Erythroblast (primary cell): ENCODE measurements around the gene CLEC4F.

ENCODE experiments used
- GATA1 ChIP-seq: IDR thresholded peaks from 2 replicates; pipeline ENCODE4 v1.6.1; 2011; ENCODE audit warnings: low read depth, mild to moderate bottlenecking, control low read depth, low read length, moderate library complexity
- POLR2A ChIP-seq: IDR thresholded peaks from 2 replicates; pipeline ENCODE4 v1.6.1; 2011; ENCODE audit warnings: mild to moderate bottlenecking, low read length

- TF ChIP-seq POLR2A (no peak), GATA1 (no peak)
Observed at GRCh38 chr2:70816726-70817125, 3.7 kb downstream of the CLEC4F start.
